Measurements from ENCODE around the gene SPACDR. TPM values are rescaled to one million over a fixed set of nuclear protein-coding genes. Genes with fewer than 3 reads are reported as not detected.
"Not testable (repeated sequence)": the region's sequence is repeated elsewhere in the genome, so short reads cannot be mapped to it uniquely, and the experiment has no call there.

The SPACDR gene
- polyA plus RNA-seq, 1 donor from 2014 or later: not detected

GRCh38 chr7:100506356-100506923 is 42.4 kb upstream of the SPACDR start:
- H3K9ac ChIP-seq (ENCODE audit: low read length): no peak overlapping the region
- no peaks in the 10 kb centered on the region for H4K20me1 ChIP-seq (ENCODE audit: insufficient read depth)
- H3K36me3 ChIP-seq (ENCODE audit: insufficient read depth, low read length): no peaks in the 10 kb centered on the region
- TF ChIP-seq MXI1 (conservative IDR thresholded peaks at IDR 0.05; ENCODE audit: poor library complexity, severe bottlenecking) (peak; percentile 37), RAD21 (conservative IDR thresholded peaks at IDR 0.05) (no peak), REST (IDR thresholded peaks at IDR 0.05; ENCODE audit: borderline replicate concordance) (no peak), CTCF (IDR thresholded peaks at IDR 0.05; ENCODE audit: poor library complexity, severe bottlenecking) (no peak)
- H2AFZ ChIP-seq (ENCODE audit: low read depth, low read length): no peak overlapping the region
- H3K9me3 ChIP-seq (ENCODE audit: low read length): no peaks in the 10 kb centered on the region
- H3K27ac ChIP-seq (ENCODE audit: low read length): no peak overlapping the region
- H3K4me3 ChIP-seq (ENCODE audit: low read length): no peak overlapping the region
- H3K79me2 ChIP-seq (replicated peaks; ENCODE audit: insufficient read depth, low read length): no peaks in the 10 kb centered on the region
- no peaks in the 10 kb centered on the region for H3K27me3 ChIP-seq (ENCODE audit: insufficient read depth, low read depth, low read length)
- no peak overlapping the region for H3K4me2 ChIP-seq (ENCODE audit: low read length)
- no peaks in the 10 kb centered on the region for H3F3A ChIP-seq (ENCODE audit: insufficient read depth, low read length, poor library complexity, severe bottlenecking)
- H3K9me2 ChIP-seq (ENCODE audit: insufficient read depth, low read length): no peaks in the 10 kb centered on the region

GRCh38 chr7:100504887-100505611 is 41.0 kb upstream of the SPACDR start:
- H3K79me2 ChIP-seq (replicated peaks; ENCODE audit: insufficient read depth, low read length): no peaks in the 10 kb centered on the region
- no peak overlapping the region for H3K27ac ChIP-seq (ENCODE audit: low read length)
- no peaks in the 10 kb centered on the region for H4K20me1 ChIP-seq (ENCODE audit: insufficient read depth)
- no peak for TF ChIP-seq SMC3 (conservative IDR thresholded peaks at IDR 0.05; ENCODE audit: poor library complexity)
- no peak for TF ChIP-seq CTCF (IDR thresholded peaks at IDR 0.05; ENCODE audit: poor library complexity, severe bottlenecking)
- no peak for TF ChIP-seq TAF1 (IDR thresholded peaks at IDR 0.05; ENCODE audit: low read depth)
- H3K9me2 ChIP-seq (ENCODE audit: insufficient read depth, low read length): no peaks in the 10 kb centered on the region
- H3F3A ChIP-seq (ENCODE audit: insufficient read depth, low read length, poor library complexity, severe bottlenecking): no peaks in the 10 kb centered on the region
- no peak overlapping the region for H2AFZ ChIP-seq (ENCODE audit: low read depth, low read length)
- no peaks in the 10 kb centered on the region for H3K36me3 ChIP-seq (ENCODE audit: insufficient read depth, low read length)
- no peaks in the 10 kb centered on the region for H3K9me3 ChIP-seq (ENCODE audit: low read length)
- no peak overlapping the region for H3K4me3 ChIP-seq (ENCODE audit: low read length)
- H3K4me2 ChIP-seq (ENCODE audit: low read length): no peak overlapping the region
- H3K9ac ChIP-seq (ENCODE audit: low read length): no peak overlapping the region
- H3K27me3 ChIP-seq (ENCODE audit: insufficient read depth, low read depth, low read length): no peaks in the 10 kb centered on the region

- H2AFZ ChIP-seq (ENCODE audit: low read depth, low read length); H3K27ac ChIP-seq (ENCODE audit: low read length); H3K27me3 ChIP-seq (ENCODE audit: insufficient read depth, low read depth, low read length); H3K36me3 ChIP-seq (ENCODE audit: insufficient read depth, low read length); H3K79me2 ChIP-seq (replicated peaks; ENCODE audit: insufficient read depth, low read length); H3F3A ChIP-seq (ENCODE audit: insufficient read depth, low read length, poor library complexity, severe bottlenecking); H3K9me2 ChIP-seq (ENCODE audit: insufficient read depth, low read length); H3K4me2 ChIP-seq (ENCODE audit: low read length); H4K20me1 ChIP-seq (ENCODE audit: insufficient read depth); H3K9ac ChIP-seq (ENCODE audit: low read length); H3K9me3 ChIP-seq (ENCODE audit: low read length); H3K4me3 ChIP-seq (ENCODE audit: low read length): not testable (repeated sequence)
Observed at GRCh38 chr7:100504031-100504430, 40.0 kb upstream of the SPACDR start.

- not testable (repeated sequence) for H3K27me3 ChIP-seq (ENCODE audit: insufficient read depth, low read depth, low read length); H3K4me2 ChIP-seq (ENCODE audit: low read length); H3K9me2 ChIP-seq (ENCODE audit: insufficient read depth, low read length); H4K20me1 ChIP-seq (ENCODE audit: insufficient read depth); H3F3A ChIP-seq (ENCODE audit: insufficient read depth, low read length, poor library complexity, severe bottlenecking); H3K9me3 ChIP-seq (ENCODE audit: low read length); H2AFZ ChIP-seq (ENCODE audit: low read depth, low read length); H3K4me3 ChIP-seq (ENCODE audit: low read length); H3K79me2 ChIP-seq (replicated peaks; ENCODE audit: insufficient read depth, low read length); H3K9ac ChIP-seq (ENCODE audit: low read length); H3K36me3 ChIP-seq (ENCODE audit: insufficient read depth, low read length); H3K27ac ChIP-seq (ENCODE audit: low read length)
Observed at GRCh38 chr7:100500743-100501142, 36.7 kb upstream of the SPACDR start.

Data from neural cell (in vitro differentiated cells).